Heart right ventricle (tissue), 16 donors: ENCODE data around the gene PIWIL1. TPM values are rescaled to one million over a fixed set of nuclear protein-coding genes. Genes with fewer than 3 reads are reported as not detected.

Experiments used
- ATAC-seq, 8 donors: fragments of 200-7000 bp; cut with Tn5 transposase; one replicate each; pipeline ENCODE4 v1.9.1; 2020; ENCODE audit warnings: mild to moderate bottlenecking in 8 of 8, moderate library complexity in 8 of 8, moderate number of reproducible peaks in 1 of 8
- DNase-seq, 2 donors: peaks; one replicate each; pipeline ENCODE4 v3.0.0-alpha.2; 2020
- H3K27ac ChIP-seq, 10 donors: fragments of 200-600 bp; sonication (generic) in 2 of 10; one replicate each; pipeline versions ENCODE4 v1.5.0 to v1.8.0; 2020 to 2022; ENCODE audit warnings: mild to moderate bottlenecking in 3 of 10
- H3K27me3 ChIP-seq, 7 donors: fragments of 200-600 bp; one replicate each; pipeline ENCODE4 v1.8.0; 2021 to 2022; ENCODE audit warnings: mild to moderate bottlenecking in 2 of 7
- H3K36me3 ChIP-seq, 9 donors: fragments of 200-600 bp; sonication (generic) in 1 of 9; one replicate each; pipeline versions ENCODE4 v1.5.0 to v1.8.0; 2020 to 2022; ENCODE audit warnings: mild to moderate bottlenecking in 2 of 9
- H3K4me1 ChIP-seq, 9 donors: fragments of 200-600 bp; sonication (generic) in 1 of 9; one replicate each; pipeline versions ENCODE4 v1.5.0 to v1.8.0; 2020 to 2022; ENCODE audit warnings: mild to moderate bottlenecking in 4 of 9
- H3K4me3 ChIP-seq, 10 donors: fragments of 200-600 bp; sonication (generic) in 2 of 10; one replicate each; pipeline versions ENCODE4 v1.5.0 to v1.8.0; 2020 to 2022; ENCODE audit warnings: mild to moderate bottlenecking in 7 of 10, moderate library complexity in 2 of 10
- H3K9me3 ChIP-seq, 11 donors: fragments of 200-600 bp in 10 of 11; sonication (generic) in 2 of 11; one replicate each; pipeline versions ENCODE4 v1.5.0 to v1.8.0; 2013 to 2022; ENCODE audit warnings: mild to moderate bottlenecking in 2 of 11, control low read depth in 1 of 11, moderate library complexity in 1 of 11
- CTCF ChIP-seq, 9 donors: fragments of 200-600 bp; sonication (generic) in 2 of 9; IDR thresholded peaks; one replicate each; pipeline versions ENCODE4 v1.5.0 to v1.8.0; 2021 to 2022; ENCODE audit warnings: antibody characterized with exemption in 9 of 9, mild to moderate bottlenecking in 5 of 9, moderate library complexity in 1 of 9
- WGBS, 2 donors: extraction: QIAGEN DNeasy Blood & Tissue Kit; methylation state at CpG; one replicate each; pipeline ENCODE4 v1.1.7; 2013; ENCODE audit warnings: inconsistent platforms in 1 of 2; 5-methylcytosine and 5-hydroxymethylcytosine counted together
- intact Hi-C, 10 donors: fragments of 100-400 bp; cut with DNase I; formaldehyde crosslinking; loops; one replicate each; pipeline versions ENCODE4 v1.11.1 to v1.14.2; 2022
- polyA plus RNA-seq, 2 donors: library from polyadenylated mRNA; stranded (reverse); fragments of 200-250 nt; gene quantifications; one replicate each; pipeline ENCODE4 v1.2.3, GENCODE V29; 2013
- total RNA-seq, 10 donors: library from RNA; stranded (reverse); fragmentation: NEBNext Ultra II Directional in 3 of 10; extraction: Animal tissue kit (Norgen Biotek cat#: 25700) in 3 of 10; gene quantifications; one replicate each; pipeline versions ENCODE4 v1.2.1 to v1.2.4, GENCODE V29; 2021 to 2023
- donor health status: Arrhythmogenic right ventricular cardiomyopathy.
- donor health status: ischemic (EF 13 %, LVEDD 7.1; RV severe dilation, severe dysfunction).
- donor health status: healthy with polysubstance abuse.
- donor health status: DM: no; HTN: yes; CAD: no.
- donor health status: DM: no; HTN: no; CAD: no.
- donor health status: ischemic (EF 25% LVEDD 6.9; RV normal size, moderate dysfunction).
- donor health status: ischemic (EF 25% LVEDD 5.7; RV mildly dilated, moderate dysfunction).
- donor health status: healthy.
- donor health status: DM: yes; HTN: yes; CAD: no.
- donor health status: Ischemic cardiomyopathy.
- donor health status: ischemic (EF 35%, LVEDD 5.7; RV mildly dilated, moderate dysfunction).
- donor health status: nonischemic (EF 11% LVEDD 7.7; RV severe dilation, severe dysfunction).
- donor health status: DM: yes; HTN: yes; CAD: no.
- donor health status: PGD.
- donor health status: ischemic (EF 29% LVEDD 5.4; RV normal size, mild dysfunction).
- donor health status: nonischemic (EF 23%, LVEDD 6.1; RV moderate dilation, normal function).

PIWIL1 gene
- total and polyA plus RNA-seq, 12 donors, result 0.01 TPM; not detected in 11

DNA sequence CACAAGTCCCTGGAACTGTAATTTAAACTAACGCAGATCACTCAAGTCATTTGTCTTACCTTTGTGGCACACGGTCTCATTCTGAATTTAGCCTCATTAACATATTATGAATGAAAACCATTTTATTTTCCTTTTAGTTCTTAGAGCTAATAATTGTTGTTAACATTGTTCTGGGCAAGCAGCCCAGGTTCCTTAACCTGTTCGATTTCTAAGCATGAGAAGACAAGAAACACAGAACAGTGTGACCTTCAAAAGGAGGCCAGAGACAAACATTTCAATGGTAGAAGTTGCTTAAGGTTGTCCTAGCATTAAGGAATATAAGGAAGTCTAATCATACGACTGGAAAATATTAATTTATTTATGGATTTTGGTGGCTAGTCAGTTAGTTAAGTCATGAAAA is 35.2 kb downstream of the PIWIL1 start:
- Histone ChIP-seq H3K27me3 (peaks cover 0 to 60% (median 14%) of the 10 kb centered on the region in 7 donors), H3K4me3 (no peak overlapping the region), H3K27ac (no peak overlapping the region), H3K36me3 (no peaks in the 10 kb centered on the region), H3K4me1 (no peaks in the 10 kb centered on the region), H3K9me3 (no peaks in the 10 kb centered on the region)
- intact Hi-C loops, result no loop called here
- ATAC-seq, result no peak
- no peak for TF ChIP-seq CTCF (IDR thresholded peaks at IDR 0.05)
- no peak for DNase-seq
- WGBS, 2 donors, result 74 to 75% methylated on average over 4 of the region's 4 CpGs

DNA sequence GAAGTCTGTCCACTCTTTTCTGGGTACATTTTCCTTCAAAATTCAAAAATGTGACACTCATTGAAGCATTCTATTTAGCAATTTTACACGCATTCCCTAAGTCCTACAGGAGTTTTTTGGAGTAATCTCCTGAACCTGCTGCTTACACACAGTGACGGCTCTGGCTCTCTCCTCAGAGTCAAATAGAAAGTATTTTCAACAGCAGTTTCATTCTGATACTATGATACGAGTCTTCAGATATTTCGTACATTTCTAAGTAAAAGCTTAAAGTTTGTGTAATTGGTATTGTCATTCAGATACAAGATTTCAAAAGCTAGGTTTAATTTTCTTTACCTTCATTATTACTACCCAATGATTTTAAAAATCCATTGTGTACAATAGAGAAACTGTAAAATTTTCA is 36.4 kb downstream of the PIWIL1 start:
- intact Hi-C loops, result no loop called here
- no peak overlapping the region for H3K4me3 ChIP-seq
- peaks cover 0 to 61% (median 14%) of the 10 kb centered on the region in 7 donors for H3K27me3 ChIP-seq
- no peaks in the 10 kb centered on the region for H3K9me3 ChIP-seq
- no peak for TF ChIP-seq CTCF (IDR thresholded peaks at IDR 0.05)
- ATAC-seq (no peak), DNase-seq (no peak)
- 84 to 88% methylated on average over 4 of the region's 4 CpGs for WGBS, 2 donors
- H3K4me1 ChIP-seq, result no peaks in the 10 kb centered on the region
- H3K27ac ChIP-seq, result no peak overlapping the region
- no peaks in the 10 kb centered on the region for H3K36me3 ChIP-seq

- no peak for TF ChIP-seq CTCF (IDR thresholded peaks at IDR 0.05)
- no peak overlapping the region for H3K4me3 ChIP-seq
- intact Hi-C loops, result no loop called here
- no peak overlapping the region for H3K27ac ChIP-seq
- H3K9me3 ChIP-seq, result no peaks in the 10 kb centered on the region
- H3K36me3 ChIP-seq, result no peaks in the 10 kb centered on the region
- H3K4me1 ChIP-seq, result no peaks in the 10 kb centered on the region
- DNase-seq (no peak), ATAC-seq (no peak)
- WGBS, 2 donors, result 79 to 81% methylated on average over 13 of the region's 13 CpGs
- H3K27me3 ChIP-seq, result peaks cover 0 to 47% (median 14%) of the 10 kb centered on the region in 7 donors
Observed at GRCh38 chr12:130375296-130376287, 37.9 kb downstream of the PIWIL1 start.

- H3K36me3 ChIP-seq, result no peaks in the 10 kb centered on the region
- H3K27ac ChIP-seq, result no peak overlapping the region
- no peaks in the 10 kb centered on the region for H3K4me1 ChIP-seq
- H3K4me3 ChIP-seq, result no peak overlapping the region
- TF ChIP-seq CTCF (IDR thresholded peaks at IDR 0.05), result no peak
- WGBS, 2 donors, result 57 to 72% methylated on average over 2 of the region's 2 CpGs
- peaks cover 0 to 2% (median 0%) of the 10 kb centered on the region in 11 donors for H3K9me3 ChIP-seq
- H3K27me3 ChIP-seq, result peaks cover 0 to 23% (median 0%) of the 10 kb centered on the region in 7 donors
- intact Hi-C loops, result no loop called here
- ATAC-seq (no peak), DNase-seq (no peak)
Observed at GRCh38 chr12:130382818-130383217, 45.1 kb downstream of the PIWIL1 start.
